ENCODE results near the gene PYGM.
A peak's percentile ranks its signal among the peaks of the same experiment; 100 is the strongest.

Gene PYGM

DNA sequence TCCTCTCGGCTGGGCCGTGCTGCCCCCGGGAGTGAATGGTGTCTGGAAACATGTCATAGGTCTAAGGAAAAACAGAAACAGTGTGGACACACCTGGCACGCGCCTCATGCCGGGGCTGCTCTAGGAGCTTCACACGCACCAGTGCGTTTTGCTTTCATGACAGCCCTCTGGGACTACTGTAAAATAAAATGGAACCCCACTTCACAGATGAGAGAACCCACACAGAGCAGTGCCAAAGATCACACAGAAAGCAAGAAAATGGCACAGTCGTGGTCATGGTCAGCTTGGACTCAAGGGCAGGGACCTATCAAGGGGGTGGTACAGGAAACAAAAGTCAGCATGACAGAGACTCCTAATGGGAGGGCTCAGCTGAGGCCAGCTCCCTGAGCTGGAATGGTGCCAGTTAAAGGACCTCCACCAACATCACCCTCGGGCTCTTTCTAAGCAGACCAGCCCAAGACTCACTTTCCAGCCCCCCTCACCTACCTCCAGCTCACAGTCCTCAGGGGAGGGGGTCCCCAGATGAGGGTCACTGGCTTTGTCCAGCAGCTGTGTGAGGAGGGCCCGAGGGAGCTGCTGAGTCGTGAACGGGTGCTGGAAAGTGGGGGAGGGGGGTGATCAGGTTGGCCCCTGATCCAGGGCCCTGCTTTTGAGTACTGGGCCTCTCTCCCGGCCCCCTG lies 40.0 kb upstream of the PYGM start:
- Histone ChIP-seq H3K4me2 (ENCODE audit: low read depth, low read length, poor library complexity, severe bottlenecking) (peak overlapping the region; percentile 62), H3K27ac (ENCODE audit: low read depth, low read length) (peak overlapping the region; percentile 44), H3K9ac (ENCODE audit: low read length) (0 out of 2 replicates have a peak overlapping the region, but pooled peaks have one; percentile 5), H3K36me3 (ENCODE audit: low read length) (no peaks in the 10 kb centered on the region), H3K4me3 (ENCODE audit: insufficient read depth, low read length, poor library complexity, severe bottlenecking) (no peak overlapping the region), H3K27me3 (ENCODE audit: low read length) (no peaks in the 10 kb centered on the region), H3K79me2 (ENCODE audit: insufficient read depth, low read length) (no peaks in the 10 kb centered on the region), H2AFZ (ENCODE audit: low read depth, low read length, severe bottlenecking) (no peak overlapping the region), H4K20me1 (ENCODE audit: low read depth, low read length) (no peaks in the 10 kb centered on the region), H3K9me3 (ENCODE audit: insufficient read depth, low read length) (no peaks in the 10 kb centered on the region), H3K9me2 (replicated peaks; ENCODE audit: insufficient read depth, low read length) (no peaks in the 10 kb centered on the region), H3F3A (ENCODE audit: insufficient read depth) (0 out of 2 replicates have a peak, but pooled peaks cover 15% of the 10 kb centered on the region)
- TF ChIP-seq, protein P1, sequence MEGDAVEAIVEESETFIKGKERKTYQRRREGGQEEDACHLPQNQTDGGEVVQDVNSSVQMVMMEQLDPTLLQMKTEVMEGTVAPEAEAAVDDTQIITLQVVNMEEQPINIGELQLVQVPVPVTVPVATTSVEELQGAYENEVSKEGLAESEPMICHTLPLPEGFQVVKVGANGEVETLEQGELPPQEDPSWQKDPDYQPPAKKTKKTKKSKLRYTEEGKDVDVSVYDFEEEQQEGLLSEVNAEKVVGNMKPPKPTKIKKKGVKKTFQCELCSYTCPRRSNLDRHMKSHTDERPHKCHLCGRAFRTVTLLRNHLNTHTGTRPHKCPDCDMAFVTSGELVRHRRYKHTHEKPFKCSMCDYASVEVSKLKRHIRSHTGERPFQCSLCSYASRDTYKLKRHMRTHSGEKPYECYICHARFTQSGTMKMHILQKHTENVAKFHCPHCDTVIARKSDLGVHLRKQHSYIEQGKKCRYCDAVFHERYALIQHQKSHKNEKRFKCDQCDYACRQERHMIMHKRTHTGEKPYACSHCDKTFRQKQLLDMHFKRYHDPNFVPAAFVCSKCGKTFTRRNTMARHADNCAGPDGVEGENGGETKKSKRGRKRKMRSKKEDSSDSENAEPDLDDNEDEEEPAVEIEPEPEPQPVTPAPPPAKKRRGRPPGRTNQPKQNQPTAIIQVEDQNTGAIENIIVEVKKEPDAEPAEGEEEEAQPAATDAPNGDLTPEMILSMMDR (IDR thresholded peaks at IDR 0.05; ENCODE audit: insufficient read depth, low read length, poor library complexity, severe bottlenecking), result no peak
- TF ChIP-seq EZH2phosphoT487 (conservative IDR thresholded peaks at IDR 0.05; ENCODE audit: low read length), result no peak

DNA sequence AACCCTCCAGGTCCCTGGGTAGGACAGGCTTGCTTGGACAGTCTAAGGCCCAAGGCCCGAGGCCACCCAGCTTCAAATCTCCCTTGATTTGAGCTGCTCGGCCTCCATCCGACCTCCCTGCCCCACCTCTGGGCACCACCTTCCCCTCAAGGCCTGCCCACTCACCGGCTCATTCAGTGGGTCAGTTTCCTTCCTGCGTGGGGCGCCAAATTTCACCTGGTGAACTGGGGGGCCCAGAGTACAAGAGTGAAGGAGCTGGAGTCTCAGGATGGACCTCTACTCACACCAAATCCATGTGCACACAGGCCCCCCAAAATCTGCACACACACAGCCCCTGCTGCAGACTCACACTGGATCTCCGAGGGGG lies 39.5 kb upstream of the PYGM start:
- peak overlapping the region; percentile 44 for H3K27ac ChIP-seq (ENCODE audit: low read depth, low read length)

DNA sequence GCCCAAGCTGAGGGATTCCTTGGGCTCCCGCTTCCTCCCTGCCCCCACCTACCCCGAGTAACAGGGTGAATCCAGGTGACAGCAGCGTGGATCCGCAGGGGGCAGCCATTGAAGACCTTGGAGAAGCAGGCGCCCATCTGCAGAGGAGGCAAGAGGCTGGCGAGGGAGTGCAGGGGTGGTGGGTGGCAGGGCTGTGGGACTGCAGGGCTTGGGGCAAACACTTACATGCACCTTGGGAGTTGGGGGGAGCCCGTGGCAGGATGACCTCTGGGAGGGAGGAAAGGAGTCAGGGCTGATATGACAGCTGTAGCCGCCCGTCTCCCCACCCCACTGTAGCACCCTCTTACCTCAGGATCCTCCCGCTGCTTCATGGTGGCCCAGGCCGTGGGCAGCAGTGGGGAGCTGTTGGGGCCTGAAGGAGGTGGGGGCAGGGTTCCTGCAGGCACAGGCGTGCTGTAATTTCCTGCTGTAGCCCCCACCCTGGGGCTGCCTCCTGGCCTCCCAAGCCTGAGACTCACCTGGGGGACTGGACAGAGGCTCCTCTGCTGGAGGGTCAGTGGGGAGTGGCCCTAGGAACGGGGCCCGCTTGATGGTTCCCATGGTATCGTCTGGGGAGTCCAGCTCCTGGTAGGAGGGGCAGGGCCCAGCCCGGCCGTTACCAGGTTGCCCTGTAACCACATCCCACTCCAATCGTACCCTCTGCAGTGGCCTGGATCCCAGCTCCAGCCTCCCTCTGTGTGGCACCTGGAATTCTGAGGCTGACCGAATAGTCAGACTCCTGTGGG lies 37.2 kb upstream of the PYGM start:
- Histone ChIP-seq H3K27me3 (ENCODE audit: low read length) (no peaks in the 10 kb centered on the region), H3K36me3 (ENCODE audit: low read length) (no peaks in the 10 kb centered on the region), H3K27ac (ENCODE audit: low read depth, low read length) (no peak overlapping the region)

More for the DNA sequence above, 39.5 kb upstream of the PYGM start:
- Histone ChIP-seq H3K4me3 (ENCODE audit: insufficient read depth, low read length, poor library complexity, severe bottlenecking) (no peak overlapping the region), H3K9me2 (replicated peaks; ENCODE audit: insufficient read depth, low read length) (no peaks in the 10 kb centered on the region), H3K36me3 (ENCODE audit: low read length) (no peaks in the 10 kb centered on the region), H2AFZ (ENCODE audit: low read depth, low read length, severe bottlenecking) (no peak overlapping the region), H3K4me2 (ENCODE audit: low read depth, low read length, poor library complexity, severe bottlenecking) (no peak overlapping the region), H3K9me3 (ENCODE audit: insufficient read depth, low read length) (no peaks in the 10 kb centered on the region), H3K9ac (ENCODE audit: low read length) (no peak overlapping the region), H4K20me1 (ENCODE audit: low read depth, low read length) (no peaks in the 10 kb centered on the region), H3F3A (ENCODE audit: insufficient read depth) (0 out of 2 replicates have a peak, but pooled peaks cover 15% of the 10 kb centered on the region), H3K79me2 (ENCODE audit: insufficient read depth, low read length) (no peaks in the 10 kb centered on the region), H3K27me3 (ENCODE audit: low read length) (no peaks in the 10 kb centered on the region)
- TF ChIP-seq, protein P1 (IDR thresholded peaks at IDR 0.05; ENCODE audit: insufficient read depth, low read length, poor library complexity, severe bottlenecking), result no peak
- TF ChIP-seq EZH2phosphoT487 (conservative IDR thresholded peaks at IDR 0.05; ENCODE audit: low read length), result no peak

More for the DNA sequence above, 37.2 kb upstream of the PYGM start:
- Histone ChIP-seq H4K20me1 (ENCODE audit: low read depth, low read length) (no peaks in the 10 kb centered on the region), H3K9me2 (replicated peaks; ENCODE audit: insufficient read depth, low read length) (no peaks in the 10 kb centered on the region), H2AFZ (ENCODE audit: low read depth, low read length, severe bottlenecking) (no peak overlapping the region), H3K9me3 (ENCODE audit: insufficient read depth, low read length) (no peaks in the 10 kb centered on the region), H3K4me3 (ENCODE audit: insufficient read depth, low read length, poor library complexity, severe bottlenecking) (no peak overlapping the region), H3K79me2 (ENCODE audit: insufficient read depth, low read length) (no peaks in the 10 kb centered on the region), H3K9ac (ENCODE audit: low read length) (no peak overlapping the region), H3K4me2 (ENCODE audit: low read depth, low read length, poor library complexity, severe bottlenecking) (no peak overlapping the region), H3F3A (ENCODE audit: insufficient read depth) (0 out of 2 replicates have a peak, but pooled peaks cover 5% of the 10 kb centered on the region)
- no peak for TF ChIP-seq EZH2phosphoT487 (conservative IDR thresholded peaks at IDR 0.05; ENCODE audit: low read length)
- TF ChIP-seq, protein P1 (IDR thresholded peaks at IDR 0.05; ENCODE audit: insufficient read depth, low read length, poor library complexity, severe bottlenecking), result no peak
